Cardiac fibroblast (primary cell): ENCODE measurements around the gene PIK3R1.

Source experiments
- DNase-seq, 2 donors: peaks; one replicate each; pipeline versions ENCODE4 v3.0.0 to v3.0.0-alpha.2; 2010; ENCODE audit warnings: low read depth in 2 of 2
- H3K4me3 ChIP-seq, 2 donors: replicated peaks in 1 of 2; 1 replicate in 1 of 2; 2 replicates in 1 of 2; pipeline ENCODE4 v1.5.1; 2011; ENCODE audit warnings: low read depth in 2 of 2, low read length in 2 of 2, mild to moderate bottlenecking in 2 of 2, moderate library complexity in 1 of 2
- CTCF ChIP-seq: IDR thresholded peaks from one replicate; pipeline ENCODE4 v1.5.1; 2011; ENCODE audit warnings: low read depth, mild to moderate bottlenecking, low read length, inconsistent platforms

Gene PIK3R1

GRCh38 chr5:68252673-68253623 lies 37.4 kb downstream of the PIK3R1 start:
- no peak overlapping the region for H3K4me3 ChIP-seq
- peak; percentile 84 to 87 for DNase-seq
- peak; percentile 89 for TF ChIP-seq CTCF

DNA sequence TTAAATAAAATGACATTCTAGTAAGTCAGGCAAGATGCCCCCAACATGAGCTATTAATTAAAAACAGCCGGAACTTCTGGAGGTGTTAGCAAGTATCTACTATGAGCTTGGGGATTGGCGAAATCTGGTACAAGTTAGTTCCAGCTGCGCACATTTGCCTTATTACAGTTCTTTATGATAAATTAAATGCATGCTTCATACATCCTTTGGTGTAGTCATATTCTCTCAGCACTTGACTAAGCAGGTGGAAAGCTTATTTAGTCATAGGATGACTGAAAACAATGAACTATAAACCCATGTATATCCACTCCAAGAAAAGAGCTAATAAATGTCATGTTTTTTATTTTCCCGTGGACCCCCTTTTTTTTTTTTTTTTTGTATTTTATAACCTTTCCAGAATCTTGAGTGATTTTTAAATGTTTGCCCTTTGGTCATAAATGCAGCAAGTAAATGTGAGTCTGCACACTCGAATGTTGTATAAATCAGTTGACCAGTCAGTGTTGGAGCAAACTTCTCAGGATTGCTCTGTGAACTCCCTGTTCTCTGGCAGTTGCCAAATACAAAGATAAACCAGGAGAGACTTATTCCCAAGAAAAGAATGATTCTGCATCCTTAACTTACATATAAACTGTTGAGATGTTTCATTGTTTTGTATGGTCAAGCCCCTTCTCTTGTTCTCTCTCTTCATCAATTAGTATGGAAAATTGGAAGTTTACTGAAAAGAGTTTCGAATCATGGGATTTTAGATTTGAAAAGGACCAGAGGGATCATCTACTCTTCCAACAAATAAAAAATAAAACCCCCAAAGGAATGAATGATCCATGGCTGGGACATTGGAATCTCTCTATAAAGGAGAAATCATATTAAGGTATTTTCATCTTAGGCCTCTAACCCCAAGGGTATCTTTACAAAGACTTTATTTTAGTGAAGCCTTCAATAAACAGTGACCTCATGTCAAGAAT lies 38.3 kb downstream of the PIK3R1 start:
- peak in 1 of 2 donors; percentile 46 for DNase-seq
- H3K4me3 ChIP-seq = no peak overlapping the region
- no peak for TF ChIP-seq CTCF

DNA sequence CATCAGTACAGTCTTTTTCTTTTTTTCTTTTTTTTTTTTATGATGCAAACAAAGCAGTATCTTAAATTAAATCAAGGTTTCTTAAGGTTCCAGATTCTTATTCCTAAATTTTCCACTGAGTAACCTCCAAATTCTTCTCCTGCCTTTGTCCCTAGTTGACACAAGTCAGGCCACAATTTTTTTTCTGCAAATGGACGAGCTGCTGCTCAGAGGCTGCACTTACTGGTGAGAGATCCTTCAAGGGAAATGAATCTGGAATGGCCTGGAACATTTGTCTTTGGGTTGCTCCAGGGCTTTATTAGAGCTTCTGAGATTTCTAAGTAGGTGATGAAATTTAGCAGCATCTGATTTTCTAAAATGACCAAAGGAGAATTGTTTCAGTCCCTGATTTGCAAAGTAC lies 39.3 kb downstream of the PIK3R1 start:
- DNase-seq = no peak
- H3K4me3 ChIP-seq = no peak overlapping the region
- no peak for TF ChIP-seq CTCF

- no peak for DNase-seq
- no peak overlapping the region for H3K4me3 ChIP-seq
- TF ChIP-seq CTCF = no peak
Observed at GRCh38 chr5:68255305-68256120, 40.0 kb downstream of the PIK3R1 start.

- H3K4me3 ChIP-seq = no peak overlapping the region
- TF ChIP-seq CTCF = no peak
- DNase-seq = no peak
Observed at GRCh38 chr5:68257210-68257609, 41.7 kb downstream of the PIK3R1 start.

DNA sequence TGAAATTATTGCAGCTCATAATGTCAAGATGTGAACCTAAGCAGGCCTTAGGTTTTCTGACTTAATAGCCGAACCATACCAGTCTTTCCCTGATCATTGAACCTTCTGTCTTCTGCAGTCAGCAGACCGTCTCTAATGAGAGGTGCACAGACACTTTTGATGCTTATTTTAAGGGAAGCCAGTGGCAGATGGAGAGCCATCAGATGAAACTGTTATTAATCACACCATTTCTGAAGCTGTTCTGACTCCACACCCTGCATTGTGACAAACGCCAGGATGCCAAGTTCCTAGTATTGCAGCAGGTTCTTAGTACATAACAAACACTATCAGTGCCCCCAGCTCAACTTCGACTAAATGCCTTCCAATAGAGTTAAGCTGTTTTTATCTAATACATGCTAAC lies 43.0 kb downstream of the PIK3R1 start:
- no peak overlapping the region for H3K4me3 ChIP-seq
- no peak for DNase-seq
- no peak for TF ChIP-seq CTCF
